Hematopoietic multipotent progenitor cell treated with erythropoietin and hydrocortisone succinate and interleukin-3 and kit ligand, for 4 days (in vitro differentiated cells): ENCODE measurements around the gene SRPX2.

Experiments
- DNase-seq: peaks from one replicate; pipeline ENCODE4 v3.0.0-alpha.2; 2015

SRPX2 gene

GRCh38 chrX:100643956-100644860, at the start of gene SRPX2:
SRPX2 (plus strand) TSS chrX:100644199; CDS start chrX:100646323, 2,124 bp downstream.
- no peak for DNase-seq

GRCh38 chrX:100596601-100597000, 47.4 kb upstream of the SRPX2 start:
- DNase-seq, result no peak

- no peak for DNase-seq
These were observed 44.5 kb upstream of the SRPX2 start for GRCh38 chrX:100599456-100599855.

GRCh38 chrX:100600340-100600739, 43.7 kb upstream of the SRPX2 start:
- no peak for DNase-seq

GRCh38 chrX:100600758-100601157, 43.2 kb upstream of the SRPX2 start:
- no peak for DNase-seq

DNA sequence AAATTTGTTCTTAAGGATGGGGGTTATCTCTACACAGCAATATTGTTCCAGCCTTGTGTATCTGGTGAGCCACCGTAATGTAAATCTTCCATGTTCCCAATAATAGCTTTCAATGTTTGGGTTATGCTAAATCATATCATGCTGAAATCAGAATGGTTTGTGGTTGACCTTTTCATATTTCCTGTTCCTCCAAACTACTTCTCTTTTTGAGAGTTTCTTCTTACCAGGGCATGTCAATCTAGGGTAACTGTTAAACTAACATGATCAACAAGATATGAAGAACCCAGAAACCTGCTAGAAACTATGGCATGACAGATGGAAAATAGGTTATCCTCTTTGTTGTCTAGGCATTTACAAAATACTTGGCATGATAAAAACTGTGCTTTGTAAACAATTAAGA, 37.2 kb upstream of the SRPX2 start:
- peak; percentile 51 for DNase-seq

- DNase-seq, result no peak
These were observed 34.4 kb upstream of the SRPX2 start for GRCh38 chrX:100609591-100609990.

DNA sequence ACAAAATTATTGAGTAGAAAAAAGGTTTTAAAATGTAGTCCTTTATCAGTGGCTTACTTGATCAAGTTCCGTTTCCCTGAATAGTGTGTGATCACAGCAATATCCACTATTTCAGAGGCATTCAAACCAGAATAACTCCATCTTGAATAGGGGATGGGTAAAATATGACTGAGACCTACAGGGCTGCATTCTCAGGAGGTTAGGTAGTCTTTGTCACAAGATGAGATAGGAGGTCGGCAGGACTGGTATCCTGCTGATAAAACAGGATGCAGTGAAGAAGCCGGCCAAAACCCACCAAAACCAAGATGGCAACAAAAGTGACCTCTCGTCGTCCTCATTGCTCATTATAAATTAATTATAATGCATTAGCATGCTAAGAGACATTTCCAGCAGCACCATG, 32.0 kb upstream of the SRPX2 start:
- no peak for DNase-seq

DNA sequence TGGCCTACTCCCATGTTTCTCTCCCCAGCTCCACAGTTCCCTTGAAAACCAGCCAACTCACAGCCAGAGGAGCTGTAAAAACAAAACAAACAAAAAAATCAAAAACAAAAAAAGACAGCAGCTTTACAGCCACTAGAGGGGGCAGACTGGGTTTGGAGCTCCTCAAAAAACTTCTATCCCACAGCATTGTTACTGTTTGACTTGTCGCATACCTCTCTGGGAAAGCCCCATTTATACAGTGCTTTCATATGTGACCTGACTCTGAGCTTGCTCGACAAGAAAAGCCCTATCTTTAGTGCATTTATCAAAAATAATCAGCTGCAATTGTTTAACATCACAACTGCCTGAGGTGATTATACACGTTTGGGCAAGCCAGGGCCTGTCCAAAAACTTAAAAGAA, 29.0 kb upstream of the SRPX2 start:
- peak; percentile 53 for DNase-seq

DNA sequence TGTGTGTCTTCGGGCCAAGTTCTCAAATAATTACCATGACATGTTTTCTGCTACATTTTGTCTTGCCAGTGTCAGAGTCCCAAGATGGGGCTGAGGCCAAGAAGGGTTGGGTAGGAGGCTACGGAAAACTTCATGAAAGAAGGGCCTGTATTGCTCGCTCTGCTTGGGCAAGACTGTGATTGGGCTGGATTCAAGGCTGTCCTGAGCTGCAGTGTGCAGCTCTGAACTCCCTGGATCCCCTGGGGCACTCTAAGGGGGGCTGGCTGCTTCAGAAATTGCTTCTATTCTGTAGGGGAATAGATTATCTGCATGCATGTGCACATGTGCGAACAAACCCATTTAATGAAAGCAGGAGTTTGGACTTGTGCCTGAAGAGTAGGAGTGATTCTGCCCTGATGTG, 21.0 kb upstream of the SRPX2 start:
- DNase-seq, result no peak

DNA sequence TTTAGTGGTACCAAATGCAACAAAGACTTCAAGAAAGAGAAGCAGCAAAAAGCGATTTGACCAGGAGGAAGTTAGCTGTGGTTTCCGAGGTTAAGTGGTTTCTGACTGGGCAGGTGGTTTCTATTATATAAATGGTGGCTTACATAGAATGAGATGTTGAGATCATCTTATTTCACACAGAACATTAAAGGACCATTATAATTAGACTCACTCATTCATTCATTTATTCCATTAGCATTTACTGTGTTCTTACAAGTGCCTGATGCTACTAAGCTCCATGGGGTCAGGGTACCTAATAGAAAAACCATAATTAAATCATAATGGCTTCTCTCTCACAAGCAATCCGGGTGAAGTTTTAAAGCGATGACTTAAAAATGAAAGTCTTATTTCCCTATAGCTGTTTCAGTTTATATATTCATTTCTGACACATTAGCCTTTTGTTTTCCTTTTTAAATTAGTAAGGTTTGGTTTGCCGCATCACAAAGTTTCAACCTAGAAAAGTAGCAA, 18.0 kb upstream of the SRPX2 start:
- peak; percentile 68 for DNase-seq

- no peak for DNase-seq
These were observed 9.0 kb upstream of the SRPX2 start for GRCh38 chrX:100635040-100635439.

- no peak for DNase-seq
These were observed 8.0 kb upstream of the SRPX2 start for GRCh38 chrX:100635989-100636320.

- DNase-seq, result peak; percentile 85
These were observed 7.5 kb upstream of the SRPX2 start, which contains the start of gene TSPAN6 for GRCh38 chrX:100636321-100636991. TSPAN6 (minus strand) TSS chrX:100636806; CDS start chrX:100636694, 112 bp downstream.

DNA sequence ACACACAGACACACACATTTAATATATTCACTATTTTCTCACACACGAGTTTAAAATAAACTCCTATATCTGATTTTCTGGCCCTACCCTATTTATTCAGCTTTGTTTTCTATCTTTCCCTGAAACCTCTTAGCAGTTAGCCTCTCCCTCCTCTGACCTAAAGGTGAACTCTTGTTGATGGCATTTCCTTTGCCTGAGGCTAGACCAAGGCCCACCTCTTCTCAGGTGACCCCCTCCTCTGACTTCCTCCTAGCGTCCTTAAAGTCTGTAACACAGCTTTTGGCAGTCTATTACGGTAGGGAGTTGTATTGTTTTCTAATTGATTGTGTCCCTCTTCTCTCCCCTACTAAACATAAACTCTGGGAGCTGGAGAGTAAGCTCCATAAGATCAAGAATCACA, 1.7 kb upstream of the SRPX2 start:
- no peak for DNase-seq

DNA sequence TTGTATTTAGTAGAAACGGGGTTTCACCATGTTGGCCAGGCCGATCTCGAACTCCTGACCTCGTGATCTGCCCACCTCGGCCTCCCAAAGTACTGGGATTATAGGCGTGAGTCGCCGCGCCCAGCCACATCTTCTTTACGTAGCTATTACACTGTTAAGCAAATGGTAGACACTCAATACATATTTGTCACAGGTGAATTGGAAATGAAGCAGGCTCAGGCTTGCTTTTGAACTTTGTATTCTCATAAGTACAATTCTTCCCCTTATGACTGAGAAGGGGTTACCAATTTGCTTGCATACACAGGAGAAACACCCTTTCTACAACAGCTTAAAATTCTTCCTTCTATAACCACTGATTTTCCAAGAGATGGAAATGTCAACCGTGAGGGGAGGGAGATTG, 787 bp upstream of the SRPX2 start:
- DNase-seq, result no peak

- no peak for DNase-seq
These were observed 1.1 kb downstream of the SRPX2 start for GRCh38 chrX:100645106-100645505.

DNA sequence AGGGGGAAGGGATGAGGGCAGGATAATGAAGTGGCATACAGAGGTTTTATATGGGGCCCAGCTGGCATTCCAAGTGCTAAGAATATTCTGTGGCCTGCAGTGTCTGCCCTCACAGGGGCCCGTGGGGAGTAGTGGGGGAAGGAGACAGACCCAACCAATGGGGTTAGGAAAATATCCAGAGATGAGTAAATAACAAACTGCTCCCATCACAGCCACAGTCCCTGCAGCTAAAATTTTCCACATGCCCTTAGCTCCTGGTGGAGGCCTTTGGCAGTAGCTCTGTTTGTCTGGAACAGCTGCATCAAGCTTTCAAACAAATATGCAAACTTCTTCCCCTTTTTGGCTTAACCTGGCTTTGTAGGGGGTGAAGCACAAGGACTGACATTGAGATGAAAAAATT, 3.1 kb downstream of the SRPX2 start:
- no peak for DNase-seq

DNA sequence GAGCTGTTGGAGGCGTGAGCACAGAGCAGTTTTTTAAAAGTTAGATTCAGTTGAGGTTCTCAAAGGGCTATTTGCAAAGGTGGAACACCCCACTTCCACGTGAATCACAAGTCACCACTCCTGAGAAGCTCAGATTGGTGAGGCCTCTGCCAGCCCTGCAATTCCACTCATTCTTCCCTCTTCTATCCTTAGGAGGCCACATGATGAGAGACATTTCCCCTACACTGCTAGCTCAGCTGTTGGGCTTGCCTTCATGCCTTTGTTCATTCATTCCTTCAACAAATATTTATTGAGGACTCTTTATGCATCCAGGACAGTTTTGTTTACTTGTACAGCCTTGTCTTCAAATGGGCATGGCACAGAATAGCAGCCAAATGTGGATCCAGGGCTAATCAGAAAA, 3.7 kb downstream of the SRPX2 start:
- no peak for DNase-seq

GRCh38 chrX:100648458-100649417, 4.7 kb downstream of the SRPX2 start:
- DNase-seq, result no peak

- DNase-seq, result no peak
These were observed 5.8 kb downstream of the SRPX2 start for GRCh38 chrX:100649550-100650356.

GRCh38 chrX:100650841-100651240, 6.8 kb downstream of the SRPX2 start:
- DNase-seq, result no peak
